Caco-2 (cell line): Measurements from ENCODE around the gene C20orf204. TPM values are rescaled to one million over a fixed set of nuclear protein-coding genes. Genes with fewer than 3 reads are reported as not detected.

Experiments used
- BruUV-seq: library from RNA; stranded (reverse); fragments of 400-500 nt; replicated peaks from 2 replicates; lab custom pipeline; 2021; lab: Mats Ljungman, UMichigan
- CTCF ChIA-PET: fragments of 300-600 bp; sonication (Branson Sonifier 250); formaldehyde crosslinking; loops from one replicate; lab custom pipeline; 2022; ENCODE audit warnings: antibody characterized with exemption; lab: Charles Lee
- POLR2A ChIA-PET: fragments of 300-600 bp; sonication (Branson Sonifier 250); formaldehyde crosslinking; loops from one replicate; lab custom pipeline; 2022; ENCODE audit warnings: antibody characterized with exemption; lab: Charles Lee
- DNase-seq, 2 experiments: peaks; one replicate each; pipeline versions ENCODE4 v3.0.0 to v3.0.0-alpha.2; 2020 to 2022
- H3K27me3 ChIP-seq: replicated peaks from 2 replicates; pipeline ENCODE4 v1.6.0; 2011; ENCODE audit warnings: low read length; ENCODE audit not compliant: control insufficient read depth, insufficient read depth
- H3K36me3 ChIP-seq: 2 replicates; pipeline ENCODE4 v1.5.1; 2011; ENCODE audit warnings: low read length; ENCODE audit not compliant: control insufficient read depth, insufficient read depth
- H3K4me1 ChIP-seq: fragments of 250-450 bp; sonication (Bioruptor Pico); 2 replicates; pipeline ENCODE4 v1.5.1; 2020; ENCODE audit warnings: mild to moderate bottlenecking
- H3K4me3 ChIP-seq: 2 replicates; pipeline ENCODE4 v1.5.1; 2011; ENCODE audit warnings: low read depth, mild to moderate bottlenecking, control low read depth, low read length
- H3K9me3 ChIP-seq: fragments of 250-450 bp; sonication (Bioruptor Pico); 2 replicates; pipeline ENCODE4 v1.5.1; 2020; ENCODE audit warnings: mild to moderate bottlenecking, moderate library complexity
- H3K27ac Mint-ChIP-seq: one replicate; pipeline ENCODE4 v1.8.0; 2022; ENCODE audit warnings: mixed read lengths; ENCODE audit not compliant: unreplicated experiment
- H3K27me3 Mint-ChIP-seq: one replicate; pipeline ENCODE4 v1.8.0; 2022; ENCODE audit warnings: mixed read lengths; ENCODE audit not compliant: insufficient read depth, unreplicated experiment
- H3K36me3 Mint-ChIP-seq: one replicate; pipeline ENCODE4 v1.8.0; 2022; ENCODE audit warnings: mild to moderate bottlenecking, mixed read lengths; ENCODE audit not compliant: insufficient read depth, unreplicated experiment
- H3K4me1 Mint-ChIP-seq: one replicate; pipeline ENCODE4 v1.8.0; 2022; ENCODE audit warnings: low read depth, mixed read lengths; ENCODE audit not compliant: unreplicated experiment
- H3K4me3 Mint-ChIP-seq: one replicate; pipeline ENCODE4 v1.8.0; 2022; ENCODE audit warnings: mild to moderate bottlenecking, moderate library complexity, mixed read lengths; ENCODE audit not compliant: unreplicated experiment
- H3K9me3 Mint-ChIP-seq: one replicate; pipeline ENCODE4 v1.8.0; 2022; ENCODE audit warnings: mixed read lengths; ENCODE audit not compliant: unreplicated experiment
- intact Hi-C: fragments of 100-400 bp; cut with micrococcal nuclease; formaldehyde crosslinking; loops from one replicate; pipeline ENCODE4 v1.10.0; 2022; ENCODE audit not compliant: unreplicated experiment
- total RNA-seq: library from RNA; stranded (reverse); gene quantifications from 2 replicates; pipeline ENCODE4 v1.2.3, GENCODE V29; 2022
- TF ChIP-seq, protein P1 (sequence below), 2 experiments: fragments of 200-600 bp in 1 of 2; IDR thresholded peaks; 1 replicate in 1 of 2; 2 replicates in 1 of 2; pipeline versions ENCODE4 v1.5.1 to v1.8.0; 2011 to 2022; ENCODE audit warnings: antibody characterized with exemption in 1 of 2, control low read depth in 1 of 2, inconsistent platforms in 1 of 2, low read depth in 1 of 2, low read length in 1 of 2, mild to moderate bottlenecking in 1 of 2, moderate library complexity in 1 of 2; ENCODE audit not compliant: insufficient read depth in 1 of 2, severe bottlenecking in 1 of 2, unreplicated experiment in 1 of 2

The C20orf204 gene
- total RNA-seq, 1 experiment from 2014 or later: 3.2 TPM

DNA sequence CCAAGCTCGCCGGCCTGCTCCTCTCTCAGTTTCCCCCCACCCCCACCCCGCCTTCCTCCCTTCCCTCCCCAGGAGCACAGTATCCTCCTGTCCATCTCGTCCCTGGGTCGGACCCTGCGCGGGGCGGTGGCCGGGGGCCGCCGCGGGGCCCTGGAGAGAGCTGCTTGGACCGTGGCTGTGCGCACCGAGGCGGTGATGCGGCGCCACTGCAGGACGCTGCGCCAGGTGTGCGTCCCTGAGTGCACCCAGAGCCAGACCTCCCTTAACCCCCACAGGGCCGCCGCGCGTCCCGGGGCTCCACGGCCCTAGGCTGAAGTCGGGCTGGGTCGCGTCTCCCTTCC, 2.2 kb downstream of the C20orf204 start:
- TF ChIP-seq, protein P1, sequence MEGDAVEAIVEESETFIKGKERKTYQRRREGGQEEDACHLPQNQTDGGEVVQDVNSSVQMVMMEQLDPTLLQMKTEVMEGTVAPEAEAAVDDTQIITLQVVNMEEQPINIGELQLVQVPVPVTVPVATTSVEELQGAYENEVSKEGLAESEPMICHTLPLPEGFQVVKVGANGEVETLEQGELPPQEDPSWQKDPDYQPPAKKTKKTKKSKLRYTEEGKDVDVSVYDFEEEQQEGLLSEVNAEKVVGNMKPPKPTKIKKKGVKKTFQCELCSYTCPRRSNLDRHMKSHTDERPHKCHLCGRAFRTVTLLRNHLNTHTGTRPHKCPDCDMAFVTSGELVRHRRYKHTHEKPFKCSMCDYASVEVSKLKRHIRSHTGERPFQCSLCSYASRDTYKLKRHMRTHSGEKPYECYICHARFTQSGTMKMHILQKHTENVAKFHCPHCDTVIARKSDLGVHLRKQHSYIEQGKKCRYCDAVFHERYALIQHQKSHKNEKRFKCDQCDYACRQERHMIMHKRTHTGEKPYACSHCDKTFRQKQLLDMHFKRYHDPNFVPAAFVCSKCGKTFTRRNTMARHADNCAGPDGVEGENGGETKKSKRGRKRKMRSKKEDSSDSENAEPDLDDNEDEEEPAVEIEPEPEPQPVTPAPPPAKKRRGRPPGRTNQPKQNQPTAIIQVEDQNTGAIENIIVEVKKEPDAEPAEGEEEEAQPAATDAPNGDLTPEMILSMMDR (IDR thresholded peaks at IDR 0.05; ENCODE audit: insufficient read depth in 1 of 2, low read depth in 1 of 2, low read length in 1 of 2, severe bottlenecking in 1 of 2, unreplicated experiment in 1 of 2): peak in 1 of 2 experiments; percentile 41
- H3K27me3 Mint-ChIP-seq: peaks cover 3% of the 10 kb centered on the region
- CTCF ChIA-PET: interaction anchor here (0.6 to 6.2 kb wide), 46 partner anchors 8 to 765 kb away, joined by 3 to 139 read pairs (median 5); partner anchors contain the start of genes ARFGAP1, LKAAEAR1, OPRL1 and PPDPF

DNA sequence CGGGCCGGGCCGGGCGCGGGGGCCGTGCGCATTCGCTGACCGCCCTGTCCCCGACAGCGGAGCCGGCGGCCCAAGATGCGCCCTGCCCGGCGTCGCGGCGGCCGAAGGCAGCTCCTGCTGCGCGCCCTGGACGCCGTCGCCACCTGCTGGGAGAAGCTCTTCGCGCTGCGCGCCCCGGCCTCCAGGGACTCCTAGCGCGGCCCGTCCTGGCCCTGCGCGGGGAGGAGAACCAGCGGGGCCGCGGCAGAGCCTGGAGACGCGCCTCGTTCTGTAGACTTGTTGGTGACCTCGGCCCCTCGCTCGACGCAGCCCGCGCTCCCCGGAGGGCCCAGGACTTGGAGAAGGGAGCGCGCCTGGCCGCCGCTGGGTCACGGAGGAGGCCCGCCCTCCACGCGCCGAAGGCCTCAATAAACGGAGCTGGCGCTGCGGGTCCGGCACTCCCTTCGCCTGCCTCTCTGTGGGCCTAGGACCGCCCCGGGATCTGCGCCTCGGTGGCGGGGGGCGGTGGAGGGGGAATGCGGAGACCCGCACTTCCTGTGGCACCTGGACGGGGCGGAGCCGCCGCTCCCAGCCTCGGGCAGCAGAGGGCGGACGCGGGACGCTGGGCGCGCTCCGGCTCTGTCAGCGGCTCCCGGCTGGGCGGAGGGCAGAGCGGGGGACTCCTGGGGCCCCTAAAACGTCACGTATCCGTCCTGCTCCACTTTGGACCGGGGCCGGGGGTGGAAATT, 2.7 kb downstream of the C20orf204 start:
- Mint-ChIP-seq H3K4me3 (peak overlapping the region; percentile 87), H3K27ac (peak overlapping the region; percentile 57)

More for the DNA sequence above, 2.2 kb downstream of the C20orf204 start:
- peaks cover 59% of the 10 kb centered on the region for H3K36me3 Mint-ChIP-seq
- no peaks in the 10 kb centered on the region for H3K36me3 ChIP-seq
- H3K27ac Mint-ChIP-seq: peak overlapping the region; percentile 57
- H3K4me1 Mint-ChIP-seq: no peaks in the 10 kb centered on the region
- BruUV-seq: no TSS peak
- peak overlapping the region; percentile 87 for H3K4me3 Mint-ChIP-seq
- peak in 1 of 2 experiments; percentile 82 for DNase-seq
- H3K4me1 ChIP-seq: peaks cover 26% of the 10 kb centered on the region
- no peaks in the 10 kb centered on the region for H3K9me3 ChIP-seq
- POLR2A ChIA-PET: interaction anchor here (0.6 to 1.6 kb wide), 8 partner anchors 14 to 81 kb away, joined by 3 to 21 read pairs (median 4); partner anchors contain the start of genes PRPF6, SAMD10 and TCEA2
- no peaks in the 10 kb centered on the region for H3K9me3 Mint-ChIP-seq
- H3K4me3 ChIP-seq: peak overlapping the region; percentile 81
- H3K27me3 ChIP-seq: no peaks in the 10 kb centered on the region
- intact Hi-C loops: loop anchor here (1.0 kb wide), 3 partner anchors 14 to 500 kb away; partner anchors contain the start of gene PRPF6

More for the DNA sequence above, 2.7 kb downstream of the C20orf204 start:
- Histone ChIP-seq H3K4me1 (peaks cover 26% of the 10 kb centered on the region), H3K36me3 (no peaks in the 10 kb centered on the region), H3K4me3 (peak overlapping the region; percentile 81), H3K9me3 (no peaks in the 10 kb centered on the region), H3K27me3 (no peaks in the 10 kb centered on the region)
- ChIA-PET POLR2A (interaction anchor here (0.6 to 1.6 kb wide), 9 partner anchors 14 to 81 kb away, joined by 3 to 21 read pairs (median 4); partner anchors contain the start of genes PRPF6, SAMD10 and TCEA2), CTCF (interaction anchor here (0.6 to 6.2 kb wide), 52 partner anchors 8 to 766 kb away, joined by 3 to 139 read pairs (median 5); partner anchors contain the start of genes ARFGAP1, LKAAEAR1, OPRL1 and PPDPF)
- Mint-ChIP-seq H3K9me3 (no peaks in the 10 kb centered on the region), H3K4me1 (no peaks in the 10 kb centered on the region), H3K27me3 (peaks cover 3% of the 10 kb centered on the region), H3K36me3 (peaks cover 54% of the 10 kb centered on the region)
- TF ChIP-seq, protein P1 (IDR thresholded peaks at IDR 0.05; ENCODE audit: insufficient read depth in 1 of 2, low read depth in 1 of 2, low read length in 1 of 2, severe bottlenecking in 1 of 2, unreplicated experiment in 1 of 2): peak; percentile 83 to 96
- TSS peak; percentile 23 for BruUV-seq
- intact Hi-C loops: loop anchor here (1.0 kb wide), 7 partner anchors 9 to 500 kb away; partner anchors contain the start of gene PRPF6
- DNase-seq: peak; percentile 92 to 97
